AML-193 (cell line): ENCODE measurements around the gene PAFAH1B1.
"Not testable (repeated sequence)": the region's sequence is repeated elsewhere in the genome, so short reads cannot be mapped to it uniquely, and the experiment has no call there.

Experiments
- DNase-seq, 2 experiments: peaks; one replicate each; lab custom pipeline; 2025; lab: John Stamatoyannopoulos, UW

PAFAH1B1 gene

GRCh38 chr17:2594722-2595599 lies 1.5 kb downstream of the PAFAH1B1 start:
- no peak for DNase-seq

- no peak for DNase-seq
Measured at GRCh38 chr17:2595716-2596115, 2.3 kb downstream of the PAFAH1B1 start.

DNA sequence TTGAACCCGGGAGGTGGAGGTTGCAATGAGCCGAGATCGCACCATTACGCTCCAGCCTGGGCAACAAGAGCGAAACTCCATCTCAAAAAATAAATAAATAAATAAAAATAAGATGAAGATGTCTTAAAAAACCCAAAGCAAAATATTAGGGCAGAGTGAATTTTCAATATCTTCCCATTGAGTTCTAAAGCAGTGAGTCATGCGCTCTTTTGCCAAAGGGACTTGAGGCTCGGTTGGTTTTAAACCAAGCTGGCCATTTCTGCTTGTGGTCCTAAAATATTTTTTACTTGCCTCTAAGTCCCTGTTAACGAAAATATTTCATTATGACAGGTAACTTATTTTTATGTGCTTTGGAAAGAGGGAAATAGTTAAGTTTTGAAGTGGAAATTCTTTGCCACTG lies 4.7 kb downstream of the PAFAH1B1 start:
- DNase-seq: no peak

DNA sequence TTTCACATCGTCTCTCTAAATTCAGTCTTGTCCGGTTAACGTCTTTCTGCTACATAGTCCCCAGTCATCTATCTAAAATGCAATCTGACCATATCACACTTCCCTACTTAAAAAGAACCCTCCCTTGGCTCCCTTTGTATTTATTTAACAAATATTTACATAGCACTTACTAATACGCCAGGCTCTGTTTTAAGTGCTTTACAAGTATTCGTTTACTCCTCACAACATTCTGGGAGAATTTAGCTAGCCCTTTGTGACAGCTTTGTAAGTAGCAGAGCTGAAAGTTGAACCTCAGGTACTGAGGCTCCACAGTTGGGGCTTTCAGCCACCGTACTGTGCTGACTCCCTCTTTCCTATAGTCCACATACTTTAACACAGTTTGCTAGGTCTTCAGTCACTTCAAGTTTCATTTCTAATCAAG lies 9.2 kb downstream of the PAFAH1B1 start:
- no peak for DNase-seq

GRCh38 chr17:2608350-2608913 lies 15.0 kb downstream of the PAFAH1B1 start:
- DNase-seq: no peak

- no peak for DNase-seq
Measured at GRCh38 chr17:2609091-2609490, 15.6 kb downstream of the PAFAH1B1 start.

GRCh38 chr17:2610195-2611175 lies 17.0 kb downstream of the PAFAH1B1 start:
- DNase-seq: no peak

DNA sequence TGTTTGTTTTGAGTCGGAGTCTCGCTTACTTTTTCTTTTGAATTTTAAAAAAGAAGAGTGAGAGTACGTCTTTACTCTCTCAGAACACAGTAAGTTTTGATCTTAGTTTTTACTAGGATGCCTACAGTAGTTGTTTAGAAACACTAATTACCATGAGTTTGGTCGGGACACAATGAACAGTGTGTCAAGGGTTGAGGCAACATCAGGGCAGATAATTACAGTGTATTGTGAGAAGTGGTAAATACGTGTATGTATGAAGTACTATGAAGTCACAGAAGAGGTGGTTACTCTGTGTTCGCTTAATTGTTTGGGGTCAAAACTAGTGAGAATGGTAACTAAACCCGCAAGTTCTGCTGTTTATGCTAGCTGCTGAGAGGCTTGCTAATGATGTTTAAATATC lies 18.2 kb downstream of the PAFAH1B1 start:
- no peak for DNase-seq

DNA sequence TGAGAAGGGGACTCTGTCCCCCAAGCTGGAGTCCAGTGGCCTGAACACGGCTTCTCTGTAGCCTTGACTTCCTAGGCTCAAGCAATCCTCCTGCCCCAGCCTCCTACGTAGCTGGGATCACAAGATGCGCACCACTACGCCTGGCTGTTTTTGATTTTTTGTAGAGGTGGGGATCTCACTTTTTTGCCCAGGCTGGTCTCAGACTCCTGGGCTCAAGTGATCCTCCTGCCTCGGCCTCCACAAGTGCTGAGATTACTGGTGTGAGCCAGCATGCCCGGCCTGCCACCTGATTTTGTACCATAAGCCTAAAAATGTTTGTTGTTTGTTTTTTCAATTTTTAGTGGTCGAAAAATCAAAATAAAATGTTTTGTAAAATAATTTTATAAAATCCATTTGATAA lies 19.2 kb downstream of the PAFAH1B1 start:
- DNase-seq: no peak

GRCh38 chr17:2613089-2613808 lies 19.8 kb downstream of the PAFAH1B1 start:
- no peak for DNase-seq

GRCh38 chr17:2615882-2616281 lies 22.4 kb downstream of the PAFAH1B1 start:
- DNase-seq: no peak

DNA sequence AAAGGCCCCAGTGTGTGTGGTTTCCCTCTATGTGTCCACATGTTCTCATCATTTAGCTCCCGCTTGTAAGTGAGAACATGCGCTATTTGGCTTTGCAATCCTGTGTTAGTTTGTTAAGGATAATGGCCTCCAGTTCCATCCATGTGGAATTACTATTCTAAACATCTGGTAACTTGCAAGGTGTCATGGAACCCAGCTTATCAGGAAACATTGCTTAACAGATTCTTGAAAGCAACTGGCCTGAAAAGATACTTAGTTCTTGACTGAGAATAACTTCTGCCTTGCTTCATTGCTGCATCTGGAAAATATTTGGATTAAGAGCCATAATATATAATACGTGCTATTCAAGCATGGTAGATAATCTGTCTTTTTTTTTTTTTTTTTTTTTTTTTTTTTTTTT lies 27.8 kb downstream of the PAFAH1B1 start:
- no peak for DNase-seq

DNA sequence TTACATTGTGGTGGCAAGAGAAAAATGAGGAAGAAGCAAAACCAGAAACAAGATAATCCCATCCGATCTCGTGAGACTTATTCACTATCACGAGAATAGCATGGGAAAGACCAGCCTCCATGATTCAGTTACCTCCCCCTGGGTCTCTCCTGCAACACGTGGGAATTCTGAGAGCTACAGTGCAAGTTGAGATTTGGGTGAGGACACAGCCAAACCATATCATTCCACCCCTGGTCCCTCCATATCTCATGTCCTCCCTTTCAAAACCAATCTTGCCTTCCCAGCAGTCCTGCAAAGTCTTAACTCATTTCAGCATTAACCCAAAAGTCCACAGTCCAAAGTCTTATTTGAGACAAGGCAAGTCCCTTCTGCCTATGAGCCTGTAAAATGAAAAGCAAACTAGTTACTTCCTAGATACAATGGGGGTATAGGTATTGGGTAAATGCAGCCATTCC lies 28.5 kb downstream of the PAFAH1B1 start:
- not testable (repeated sequence) for DNase-seq

- not testable (repeated sequence) for DNase-seq
Measured at GRCh38 chr17:2622721-2623301, 29.4 kb downstream of the PAFAH1B1 start.

DNA sequence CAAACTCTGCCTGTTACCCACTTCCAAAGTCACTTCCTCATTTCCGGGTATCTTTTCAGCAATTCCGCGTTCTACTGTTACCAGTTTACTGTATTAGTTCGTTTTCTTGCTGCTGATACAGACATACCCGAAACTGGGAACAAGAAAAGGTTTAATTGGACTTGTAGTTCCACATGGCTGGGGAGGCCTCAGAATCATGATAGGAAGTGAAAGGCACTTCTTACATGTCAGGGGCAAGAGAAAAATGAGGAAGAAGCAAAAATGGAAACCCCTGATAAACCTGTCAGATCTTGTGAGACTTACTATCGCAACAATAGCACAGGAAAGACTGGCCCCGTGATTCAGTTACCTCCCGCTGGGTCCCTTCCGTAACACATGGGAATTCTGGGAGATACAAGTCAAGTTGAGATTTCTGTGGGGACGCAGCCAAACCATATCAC lies 30.9 kb downstream of the PAFAH1B1 start:
- DNase-seq: no peak

GRCh38 chr17:2626626-2627219 lies 33.3 kb downstream of the PAFAH1B1 start:
- DNase-seq: not testable (repeated sequence)

DNA sequence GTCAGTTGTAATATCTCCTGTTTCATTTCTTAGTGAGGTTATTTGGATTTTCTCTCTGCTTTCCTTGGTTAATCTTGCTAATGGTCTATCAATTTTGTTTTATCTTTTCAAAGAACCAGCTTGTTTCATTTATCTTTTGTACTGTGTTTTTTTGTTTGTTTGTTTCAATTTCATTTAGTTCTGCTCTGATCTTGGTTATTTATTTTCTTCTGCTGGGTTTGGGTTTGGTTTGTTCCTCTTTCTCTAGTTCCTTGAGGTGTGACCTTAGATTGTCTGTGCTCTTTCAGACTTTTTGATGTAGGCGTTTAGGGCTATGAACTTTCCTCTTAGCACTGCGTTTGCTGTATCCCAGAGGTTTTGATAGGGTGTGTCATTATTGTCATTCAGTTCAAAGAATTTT lies 35.5 kb downstream of the PAFAH1B1 start:
- not testable (repeated sequence) for DNase-seq

GRCh38 chr17:2631211-2631610 lies 37.8 kb downstream of the PAFAH1B1 start:
- no peak for DNase-seq

GRCh38 chr17:2634361-2634960 lies 41.0 kb downstream of the PAFAH1B1 start:
- DNase-seq: no peak

- DNase-seq: no peak
Measured at GRCh38 chr17:2635241-2635640, 41.8 kb downstream of the PAFAH1B1 start.
